ENCODE data around the gene ANKRD13B. TPM values are rescaled to one million over a fixed set of nuclear protein-coding genes. Genes with fewer than 3 reads are reported as not detected.

ANKRD13B gene
- total and polyA plus RNA-seq, 2 of the 13 experiments (the other 11 are each of a cell fraction or from before 2014, with no cell fraction given), result 1.7 to 1.8 TPM

DNA sequence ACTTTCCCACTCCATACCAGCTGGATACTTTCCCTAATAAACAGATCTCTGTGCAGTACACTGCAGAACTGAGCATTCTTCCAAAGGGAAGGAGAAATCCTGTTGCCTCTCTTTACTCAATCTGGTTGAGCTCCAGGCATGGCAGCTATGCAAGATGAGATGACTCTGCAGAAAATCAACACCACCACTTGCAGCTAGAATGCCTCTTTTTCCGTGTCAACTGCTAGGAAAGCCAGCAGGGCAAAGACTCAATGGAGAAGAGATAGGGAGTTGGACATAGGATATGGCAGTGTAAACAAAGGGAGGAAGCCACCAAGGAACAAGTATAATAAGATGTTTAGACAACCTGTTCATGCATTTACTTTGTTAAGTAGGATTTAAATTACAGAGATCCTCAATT lies 70.2 kb downstream of the ANKRD13B start:
- H3K4me1 ChIP-seq (ENCODE audit: insufficient read depth, low read length), result peaks cover 33% of the 10 kb centered on the region
- no peaks in the 10 kb centered on the region for H3K79me2 ChIP-seq (ENCODE audit: insufficient read depth, low read length)
- peak overlapping the region; percentile 61 for H3K27ac ChIP-seq (ENCODE audit: extremely low read length, insufficient read depth, low read length)
- H3K4me2 ChIP-seq (ENCODE audit: low read depth, low read length), result no peak overlapping the region
- 16% methylated on average over 1 of the region's 1 CpG for WGBS (ENCODE audit: low lambda C conversion rate)
- H3K9me3 ChIP-seq (ENCODE audit: low read length), result no peaks in the 10 kb centered on the region
- ChIA-PET CTCF (ENCODE audit: low intra/inter-chr PET ratio, low total read pairs) (no interaction called here), POLR2A (no interaction called here)
- peak; percentile 77 for FAIRE-seq
- H4K20me1 ChIP-seq (ENCODE audit: insufficient read depth, low read length), result no peaks in the 10 kb centered on the region
- in situ Hi-C loops (cut with HindIII; ENCODE audit: extremely low pct_ligation_motif_present, low pct_unique_long_range_greater_than_20kb), result no loop called here
- peak; percentile 40; the same call in 2 of the 3 replicates for ATAC-seq
- no peak overlapping the region for H2AFZ ChIP-seq (ENCODE audit: low read length)
- intact Hi-C loops (cut with micrococcal nuclease; ENCODE audit: unreplicated experiment), result no loop called here
- no peak overlapping the region; the same call in 1 of the 2 replicates for H3K9ac ChIP-seq (ENCODE audit: insufficient read depth, low read depth, low read length)
- peak; percentile 67 for DNase-seq (ENCODE audit: low spot score)
- H3K4me3 ChIP-seq (replicated peaks in 1 of 3; ENCODE audit: insufficient read depth in 1 of 3, low read depth in 2 of 3, low read length in 3 of 3), result no peak overlapping the region
- BruUV-seq (replicated peaks), result no TSS peak
- peaks cover 2 to 4% of the 10 kb centered on the region in 2 experiments; a peak in 4 of 5 replicates for H3K36me3 ChIP-seq (replicated peaks in 1 of 2; ENCODE audit: control insufficient read depth in 1 of 2, insufficient read depth in 2 of 2, low read length in 2 of 2)
- H3K27me3 ChIP-seq (ENCODE audit: control insufficient read depth in 1 of 2, insufficient read depth in 2 of 2, low read length in 2 of 2), result no peaks in the 10 kb centered on the region
- peak; percentile 79 for TF ChIP-seq NFE2L2 (IDR thresholded peaks at IDR 0.05; ENCODE audit: low read length)
- no peak for TF ChIP-seq ZFP90 (CRISPR knock-in tag; IDR thresholded peaks at IDR 0.05; ENCODE audit: borderline replicate concordance)
- no peak for TF ChIP-seq TOPORS (CRISPR knock-in tag; IDR thresholded peaks at IDR 0.05)
- TF ChIP-seq TEAD3 (CRISPR knock-in tag; optimal IDR thresholded peaks at IDR 0.05; ENCODE audit: borderline replicate concordance), result peak; percentile 53
- no peak for TF ChIP-seq CCAR2 (optimal IDR thresholded peaks at IDR 0.05; ENCODE audit: low read depth, low read length)
- TF ChIP-seq CHCHD3 (CRISPR knock-in tag; IDR thresholded peaks at IDR 0.05), result no peak
- TF ChIP-seq ZNF207 (IDR thresholded peaks at IDR 0.05; ENCODE audit: borderline replicate concordance), result no peak
- TF ChIP-seq ZNF75D (CRISPR knock-in tag; IDR thresholded peaks at IDR 0.05; ENCODE audit: borderline replicate concordance), result no peak
- no peak for TF ChIP-seq KLF12 (CRISPR knock-in tag; IDR thresholded peaks at IDR 0.05; ENCODE audit: borderline replicate concordance)
- TF ChIP-seq GTF3A (CRISPR knock-in tag; conservative IDR thresholded peaks at IDR 0.05), result no peak
- peak; percentile 55; the same call in 1 of the 2 replicates for TF ChIP-seq FOXA3 (CRISPR knock-in tag; IDR thresholded peaks at IDR 0.05)
- TF ChIP-seq, protein P1, sequence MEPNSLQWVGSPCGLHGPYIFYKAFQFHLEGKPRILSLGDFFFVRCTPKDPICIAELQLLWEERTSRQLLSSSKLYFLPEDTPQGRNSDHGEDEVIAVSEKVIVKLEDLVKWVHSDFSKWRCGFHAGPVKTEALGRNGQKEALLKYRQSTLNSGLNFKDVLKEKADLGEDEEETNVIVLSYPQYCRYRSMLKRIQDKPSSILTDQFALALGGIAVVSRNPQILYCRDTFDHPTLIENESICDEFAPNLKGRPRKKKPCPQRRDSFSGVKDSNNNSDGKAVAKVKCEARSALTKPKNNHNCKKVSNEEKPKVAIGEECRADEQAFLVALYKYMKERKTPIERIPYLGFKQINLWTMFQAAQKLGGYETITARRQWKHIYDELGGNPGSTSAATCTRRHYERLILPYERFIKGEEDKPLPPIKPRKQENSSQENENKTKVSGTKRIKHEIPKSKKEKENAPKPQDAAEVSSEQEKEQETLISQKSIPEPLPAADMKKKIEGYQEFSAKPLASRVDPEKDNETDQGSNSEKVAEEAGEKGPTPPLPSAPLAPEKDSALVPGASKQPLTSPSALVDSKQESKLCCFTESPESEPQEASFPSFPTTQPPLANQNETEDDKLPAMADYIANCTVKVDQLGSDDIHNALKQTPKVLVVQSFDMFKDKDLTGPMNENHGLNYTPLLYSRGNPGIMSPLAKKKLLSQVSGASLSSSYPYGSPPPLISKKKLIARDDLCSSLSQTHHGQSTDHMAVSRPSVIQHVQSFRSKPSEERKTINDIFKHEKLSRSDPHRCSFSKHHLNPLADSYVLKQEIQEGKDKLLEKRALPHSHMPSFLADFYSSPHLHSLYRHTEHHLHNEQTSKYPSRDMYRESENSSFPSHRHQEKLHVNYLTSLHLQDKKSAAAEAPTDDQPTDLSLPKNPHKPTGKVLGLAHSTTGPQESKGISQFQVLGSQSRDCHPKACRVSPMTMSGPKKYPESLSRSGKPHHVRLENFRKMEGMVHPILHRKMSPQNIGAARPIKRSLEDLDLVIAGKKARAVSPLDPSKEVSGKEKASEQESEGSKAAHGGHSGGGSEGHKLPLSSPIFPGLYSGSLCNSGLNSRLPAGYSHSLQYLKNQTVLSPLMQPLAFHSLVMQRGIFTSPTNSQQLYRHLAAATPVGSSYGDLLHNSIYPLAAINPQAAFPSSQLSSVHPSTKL (CRISPR knock-in tag; IDR thresholded peaks at IDR 0.05), result peak; percentile 26; the same call in 1 of the 2 replicates
- peak; percentile 77 for TF ChIP-seq MAFF (IDR thresholded peaks at IDR 0.05; ENCODE audit: low read depth, low read length)
- TF ChIP-seq FOXK1 (CRISPR knock-in tag; IDR thresholded peaks at IDR 0.05; ENCODE audit: borderline replicate concordance, low read depth), result peak; percentile 14; the same call in 1 of the 2 replicates
- TF ChIP-seq ZNF224 (CRISPR knock-in tag; IDR thresholded peaks at IDR 0.05), result no peak
- TF ChIP-seq ZNF329 (CRISPR knock-in tag; IDR thresholded peaks at IDR 0.05; ENCODE audit: low read depth), result no peak
- TF ChIP-seq ZFP36L1 (CRISPR knock-in tag; IDR thresholded peaks at IDR 0.05), result no peak
- TF ChIP-seq, protein P2, sequence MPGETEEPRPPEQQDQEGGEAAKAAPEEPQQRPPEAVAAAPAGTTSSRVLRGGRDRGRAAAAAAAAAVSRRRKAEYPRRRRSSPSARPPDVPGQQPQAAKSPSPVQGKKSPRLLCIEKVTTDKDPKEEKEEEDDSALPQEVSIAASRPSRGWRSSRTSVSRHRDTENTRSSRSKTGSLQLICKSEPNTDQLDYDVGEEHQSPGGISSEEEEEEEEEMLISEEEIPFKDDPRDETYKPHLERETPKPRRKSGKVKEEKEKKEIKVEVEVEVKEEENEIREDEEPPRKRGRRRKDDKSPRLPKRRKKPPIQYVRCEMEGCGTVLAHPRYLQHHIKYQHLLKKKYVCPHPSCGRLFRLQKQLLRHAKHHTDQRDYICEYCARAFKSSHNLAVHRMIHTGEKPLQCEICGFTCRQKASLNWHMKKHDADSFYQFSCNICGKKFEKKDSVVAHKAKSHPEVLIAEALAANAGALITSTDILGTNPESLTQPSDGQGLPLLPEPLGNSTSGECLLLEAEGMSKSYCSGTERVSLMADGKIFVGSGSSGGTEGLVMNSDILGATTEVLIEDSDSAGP (CRISPR knock-in tag; IDR thresholded peaks at IDR 0.05; ENCODE audit: borderline replicate concordance), result no peak

All from HepG2 (cell line).